ENCODE results near the gene IGF1R. TPM values are rescaled to one million over a fixed set of nuclear protein-coding genes. Genes with fewer than 3 reads are reported as not detected.

IGF1R gene
- total RNA-seq, 1 donor from 2014 or later = 23.5 TPM

- no peak for DNase-seq (ENCODE audit: low spot score)
- no peaks in the 10 kb centered on the region for H3K36me3 ChIP-seq
- Mint-ChIP-seq H3K9me3 (peaks cover 12% of the 10 kb centered on the region), H3K36me3 (peaks cover 17% of the 10 kb centered on the region), H3K27me3 (ENCODE audit: insufficient read depth, low read depth) (no peaks in the 10 kb centered on the region), H3K4me3 (no peak overlapping the region), H3K4me1 (peaks cover 10% of the 10 kb centered on the region), H3K27ac (no peak overlapping the region)
- no peaks in the 10 kb centered on the region for H3K9me3 ChIP-seq (ENCODE audit: low read depth)
- TF ChIP-seq EZH2phosphoT487 (IDR thresholded peaks at IDR 0.05) (no peak), CTCF (IDR thresholded peaks at IDR 0.05) (no peak), EZH2 (IDR thresholded peaks at IDR 0.05) (no peak)
- peaks cover 12% of the 10 kb centered on the region for H3K4me1 ChIP-seq
- peaks cover 89% of the 10 kb centered on the region for H4K20me1 ChIP-seq (ENCODE audit: low read depth)
- no peak overlapping the region for H3K27ac ChIP-seq
- H3K4me3 ChIP-seq = no peak overlapping the region
- H3K4me2 ChIP-seq = no peak overlapping the region
- no peak overlapping the region for H2AFZ ChIP-seq (replicated peaks)
- no peaks in the 10 kb centered on the region for H3K27me3 ChIP-seq
- no peak overlapping the region for H3K9ac ChIP-seq
- H3F3A ChIP-seq (ENCODE audit: low read depth) = no peaks in the 10 kb centered on the region
- peaks cover 99% of the 10 kb centered on the region for H3K79me2 ChIP-seq (ENCODE audit: low read depth)
These were observed 112.6 kb downstream of the IGF1R start for GRCh38 chr15:98760975-98761374.

DNA sequence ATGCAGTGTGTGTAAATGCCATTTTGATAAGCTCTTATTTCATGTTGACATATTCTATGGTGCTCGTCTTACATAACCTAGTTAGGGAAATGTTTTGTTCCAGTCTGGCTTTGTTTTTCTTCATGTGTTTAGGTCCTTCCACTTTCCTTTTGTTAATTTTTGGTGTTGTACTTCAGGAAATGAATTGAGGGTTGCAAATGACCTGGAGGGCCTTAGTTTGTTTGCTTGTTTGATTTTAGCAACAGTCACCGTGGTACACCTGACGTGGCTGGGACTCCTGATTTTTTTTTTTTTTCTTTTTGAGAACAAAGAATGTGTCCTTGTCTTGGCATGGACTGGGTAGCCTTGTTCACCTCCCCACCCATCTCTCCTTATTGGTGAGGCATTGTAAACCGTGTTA, 114.8 kb downstream of the IGF1R start:
- H3K9ac ChIP-seq = no peak overlapping the region
- peaks cover 12% of the 10 kb centered on the region for H3K4me1 Mint-ChIP-seq
- H3K9me3 Mint-ChIP-seq = peaks cover 19% of the 10 kb centered on the region
- no peak overlapping the region for H3K4me2 ChIP-seq
- H3K9me3 ChIP-seq (ENCODE audit: low read depth) = no peaks in the 10 kb centered on the region
- H3K36me3 ChIP-seq = no peaks in the 10 kb centered on the region
- H3K79me2 ChIP-seq (ENCODE audit: low read depth) = peaks cover 99% of the 10 kb centered on the region
- no peaks in the 10 kb centered on the region for H3K27me3 Mint-ChIP-seq (ENCODE audit: insufficient read depth, low read depth)
- H3K4me3 Mint-ChIP-seq = no peak overlapping the region
- no peaks in the 10 kb centered on the region for H3K27me3 ChIP-seq
- H4K20me1 ChIP-seq (ENCODE audit: low read depth) = peaks cover 96% of the 10 kb centered on the region
- H3F3A ChIP-seq (ENCODE audit: low read depth) = no peaks in the 10 kb centered on the region
- no peak overlapping the region for H2AFZ ChIP-seq (replicated peaks)
- H3K27ac ChIP-seq = no peak overlapping the region
- TF ChIP-seq CTCF (IDR thresholded peaks at IDR 0.05) = no peak
- no peak for TF ChIP-seq EZH2phosphoT487 (IDR thresholded peaks at IDR 0.05)
- no peak for TF ChIP-seq EZH2 (IDR thresholded peaks at IDR 0.05)
- H3K27ac Mint-ChIP-seq = no peak overlapping the region
- peaks cover 21% of the 10 kb centered on the region for H3K36me3 Mint-ChIP-seq
- no peak for DNase-seq (ENCODE audit: low spot score)
- H3K4me3 ChIP-seq = no peak overlapping the region
- peaks cover 15% of the 10 kb centered on the region for H3K4me1 ChIP-seq

GRCh38 chr15:98764291-98764690, 116.0 kb downstream of the IGF1R start:
- H3K9ac ChIP-seq = no peak overlapping the region
- H3K27ac Mint-ChIP-seq = no peak overlapping the region
- H2AFZ ChIP-seq (replicated peaks) = no peak overlapping the region
- H3K9me3 Mint-ChIP-seq = peaks cover 20% of the 10 kb centered on the region
- no peaks in the 10 kb centered on the region for H3K9me3 ChIP-seq (ENCODE audit: low read depth)
- peaks cover 94% of the 10 kb centered on the region for H4K20me1 ChIP-seq (ENCODE audit: low read depth)
- no peaks in the 10 kb centered on the region for H3K27me3 Mint-ChIP-seq (ENCODE audit: insufficient read depth, low read depth)
- no peak overlapping the region for H3K4me3 ChIP-seq
- H3K36me3 Mint-ChIP-seq = peaks cover 17% of the 10 kb centered on the region
- H3K27ac ChIP-seq = no peak overlapping the region
- H3F3A ChIP-seq (ENCODE audit: low read depth) = peaks cover 1% of the 10 kb centered on the region
- H3K36me3 ChIP-seq = no peaks in the 10 kb centered on the region
- peaks cover 16% of the 10 kb centered on the region for H3K4me1 ChIP-seq
- DNase-seq (ENCODE audit: low spot score) = no peak
- H3K27me3 ChIP-seq = no peaks in the 10 kb centered on the region
- H3K4me3 Mint-ChIP-seq = no peak overlapping the region
- TF ChIP-seq EZH2 (IDR thresholded peaks at IDR 0.05) (no peak), CTCF (IDR thresholded peaks at IDR 0.05) (no peak), EZH2phosphoT487 (IDR thresholded peaks at IDR 0.05) (no peak)
- no peak overlapping the region for H3K4me2 ChIP-seq
- peaks cover 97% of the 10 kb centered on the region for H3K79me2 ChIP-seq (ENCODE audit: low read depth)
- peaks cover 12% of the 10 kb centered on the region for H3K4me1 Mint-ChIP-seq

Measured in neural progenitor cell (in vitro differentiated cells).